ENCODE data around the gene GALNT10.

- TF ChIP-seq CTCF (IDR thresholded peaks at IDR 0.05; ENCODE audit: insufficient read depth, low read length) (no peak), REST (IDR thresholded peaks at IDR 0.05; ENCODE audit: insufficient replicate concordance, low read depth) (no peak), POLR2AphosphoS5 (IDR thresholded peaks at IDR 0.05; ENCODE audit: low read depth) (no peak), GABPA (IDR thresholded peaks at IDR 0.05; ENCODE audit: low read depth) (no peak), SPI1 (IDR thresholded peaks at IDR 0.05; ENCODE audit: borderline replicate concordance, low read depth) (no peak)
Measured at GRCh38 chr5:154178661-154179060, 11.9 kb upstream of the GALNT10 start.

Data from HL-60 (cell line).